Activated CD8-positive, alpha-beta memory T cell treated with anti-CD3 and anti-CD28 coated beads, Interleukin-2, amount 50 U/mL, for 24 hours (primary cell): ENCODE results near the gene MTHFD1L.
"Not testable (repeated sequence)": the region's sequence is repeated elsewhere in the genome, so short reads cannot be mapped to it uniquely, and the experiment has no call there.

Experiments
- DNase-seq: peaks from one replicate; pipeline ENCODE4 v3.0.0-alpha.2; 2020; ENCODE audit errors: extremely low read depth

The MTHFD1L gene

GRCh38 chr6:151095538-151096254 lies 230.2 kb downstream of the MTHFD1L start:
- DNase-seq, result no peak

DNA sequence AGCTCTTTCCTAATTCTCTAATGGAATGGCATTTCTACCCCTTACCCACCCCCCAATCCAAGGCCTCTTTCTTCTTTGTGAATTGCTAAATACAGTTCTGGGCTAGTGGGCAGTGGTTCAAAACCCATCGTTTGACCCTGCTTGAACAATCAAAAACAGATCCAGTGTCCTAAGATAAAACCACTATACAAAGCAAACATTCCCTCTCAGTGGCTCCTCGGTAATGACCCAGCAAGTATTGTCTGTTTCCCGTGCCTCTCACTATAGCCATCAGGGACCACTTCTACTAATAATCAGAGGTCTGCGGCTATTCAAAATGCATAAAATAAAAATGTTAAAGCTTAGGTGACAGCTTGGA lies 230.7 kb downstream of the MTHFD1L start:
- no peak for DNase-seq

- DNase-seq, result no peak
Observed at GRCh38 chr6:151096691-151097606, 231.4 kb downstream of the MTHFD1L start.

DNA sequence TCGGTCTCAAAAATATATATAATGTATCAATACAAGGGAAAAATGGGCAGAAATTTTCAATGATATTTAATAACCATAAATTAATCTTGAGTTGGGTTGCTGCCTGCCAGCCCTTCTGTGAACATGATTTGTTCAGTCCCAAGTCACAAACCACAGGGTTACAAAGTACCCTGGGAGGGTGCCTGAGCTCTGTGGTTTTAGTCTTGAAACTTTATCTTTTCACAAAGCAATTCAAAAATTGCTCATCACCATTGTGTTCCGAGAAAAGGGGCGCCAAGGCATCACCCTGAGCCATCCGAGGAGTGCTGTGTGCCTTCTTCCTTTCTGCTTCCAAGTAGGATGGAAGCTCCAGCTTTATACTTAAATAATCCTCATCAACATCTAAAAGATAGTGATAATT lies 232.7 kb downstream of the MTHFD1L start:
- no peak for DNase-seq

DNA sequence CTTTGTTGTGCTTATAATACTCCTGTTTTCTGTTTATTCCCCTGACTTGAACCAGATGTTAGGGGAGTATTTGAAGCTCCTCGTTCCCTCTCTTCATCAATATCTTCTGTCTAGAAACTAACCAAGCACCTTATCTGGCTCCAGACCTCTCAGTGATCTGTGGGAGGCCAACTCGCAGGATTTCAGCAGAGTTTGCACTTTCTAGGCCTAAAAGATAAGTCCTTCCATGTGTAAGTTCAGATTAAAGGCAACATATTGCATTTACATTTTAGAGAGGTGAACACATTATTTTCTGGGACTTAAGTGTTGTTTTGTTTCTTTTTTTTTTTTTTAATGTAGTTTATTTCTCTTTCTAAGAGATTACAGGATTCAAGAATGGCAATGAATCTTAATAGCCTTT lies 234.8 kb downstream of the MTHFD1L start:
- DNase-seq, result no peak

DNA sequence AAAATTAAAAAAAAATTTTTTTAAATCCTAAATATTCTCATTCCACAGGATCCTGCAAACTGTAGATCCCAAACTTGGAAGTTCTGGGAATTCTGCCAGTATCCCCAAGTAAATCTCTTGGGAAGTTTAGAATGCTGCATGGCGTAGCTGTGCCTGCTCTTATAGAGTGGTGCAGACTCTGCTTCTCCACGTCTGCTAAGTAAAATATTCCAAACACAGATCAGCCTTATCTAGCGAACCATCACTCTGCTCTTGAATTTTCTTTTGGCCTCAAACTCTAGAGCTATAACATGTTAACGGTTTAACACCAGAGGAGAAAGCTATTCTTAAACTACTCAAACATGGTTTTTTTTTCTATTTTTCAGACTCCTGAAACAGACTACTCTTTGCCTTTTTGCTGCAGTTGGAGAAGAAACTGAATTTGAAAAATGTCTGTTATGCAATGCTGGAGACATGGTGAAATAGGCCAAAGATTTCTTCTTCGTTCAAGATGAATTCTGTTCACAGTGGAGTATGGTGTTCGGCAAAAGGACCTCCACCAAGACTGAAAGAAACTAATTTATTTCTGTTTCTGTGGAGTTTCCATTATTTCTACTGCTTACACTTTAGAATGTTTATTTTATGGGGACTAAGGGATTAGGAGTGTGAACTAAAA lies 235.8 kb downstream of the MTHFD1L start:
- DNase-seq, result no peak

DNA sequence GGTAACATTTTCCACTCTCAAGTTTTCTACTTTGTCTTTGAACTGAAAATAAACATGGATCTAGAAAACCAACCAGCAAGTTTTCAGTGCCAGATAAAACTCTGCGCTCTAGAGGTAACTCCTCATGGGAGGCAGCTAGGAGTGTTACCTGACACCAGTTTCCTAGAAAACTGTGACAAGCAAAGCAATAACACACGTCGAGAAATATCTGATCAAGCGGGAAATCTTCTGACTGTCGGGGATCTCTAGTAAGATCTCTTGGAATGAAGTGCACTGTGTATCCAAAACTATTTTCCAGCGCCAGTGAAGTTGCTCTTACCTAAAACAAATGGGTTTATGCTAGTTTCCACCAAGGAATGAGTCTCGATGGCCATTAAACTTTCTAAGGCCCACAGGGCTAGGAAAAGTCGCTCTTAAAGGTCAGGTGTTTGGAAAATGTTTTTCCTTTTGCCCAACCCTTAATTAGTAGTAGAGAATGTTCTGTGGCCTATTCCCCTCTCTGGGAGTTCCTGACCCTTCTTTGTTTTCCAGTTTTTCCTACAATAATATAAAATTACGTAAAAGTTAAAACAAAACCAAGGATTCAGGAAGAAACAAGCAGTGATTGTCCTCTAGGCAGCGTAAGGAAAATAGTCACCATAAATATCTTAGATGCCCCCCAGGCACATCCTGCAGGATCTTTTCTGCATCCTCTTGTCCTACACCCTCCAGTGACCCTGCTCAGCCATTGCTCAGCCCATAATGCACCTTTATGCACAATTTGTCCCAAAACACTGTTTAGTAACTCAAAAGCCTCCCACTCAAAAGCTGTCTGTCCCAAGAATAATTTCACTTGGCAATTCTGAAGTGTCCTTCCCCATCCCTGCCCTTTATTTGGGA lies 236.6 kb downstream of the MTHFD1L start:
- no peak for DNase-seq

DNA sequence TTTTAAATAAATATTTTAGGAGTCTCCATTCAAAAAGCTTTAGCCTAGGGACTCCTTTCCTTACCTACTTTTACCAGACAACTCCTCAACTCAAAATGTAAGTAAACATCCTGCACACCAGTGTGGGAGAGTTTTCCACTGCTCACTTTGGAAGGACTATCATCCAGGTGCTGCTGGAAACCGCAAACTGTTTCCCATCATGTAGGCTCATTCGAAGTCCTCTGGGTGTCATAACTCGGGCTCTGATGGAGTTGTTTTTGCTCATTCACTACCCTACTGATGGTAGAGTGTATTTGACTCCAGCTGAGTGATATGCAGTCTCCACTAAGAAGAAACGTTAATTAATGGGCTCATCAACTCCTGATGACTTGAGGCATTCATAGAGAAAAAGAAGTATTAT lies 237.8 kb downstream of the MTHFD1L start:
- DNase-seq, result no peak

DNA sequence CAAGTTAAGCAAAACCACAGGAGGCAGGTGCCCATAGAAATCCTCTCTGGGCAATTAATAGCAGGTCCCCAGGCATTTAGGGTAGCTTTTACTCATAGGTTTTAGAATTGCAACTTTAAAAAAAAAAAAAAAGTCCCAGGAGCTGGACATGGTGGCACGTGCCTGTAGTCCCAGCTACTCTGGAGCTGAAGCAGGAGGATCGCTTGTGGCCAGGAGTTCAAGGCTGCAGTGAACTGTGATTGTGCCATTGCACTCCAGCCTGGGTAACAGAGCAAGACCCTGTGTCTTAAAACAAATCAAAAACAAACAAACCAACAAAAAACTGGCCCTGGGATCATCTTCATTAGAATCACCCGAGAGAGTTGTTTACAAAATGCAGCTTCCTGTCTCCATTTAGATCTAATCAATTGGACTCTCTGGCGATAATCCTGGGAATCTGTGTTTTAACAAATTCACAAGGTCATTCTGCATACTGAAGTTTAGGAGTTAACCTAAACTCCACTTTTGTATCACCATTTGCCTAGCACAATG lies 242.5 kb downstream of the MTHFD1L start:
- DNase-seq, result no peak

DNA sequence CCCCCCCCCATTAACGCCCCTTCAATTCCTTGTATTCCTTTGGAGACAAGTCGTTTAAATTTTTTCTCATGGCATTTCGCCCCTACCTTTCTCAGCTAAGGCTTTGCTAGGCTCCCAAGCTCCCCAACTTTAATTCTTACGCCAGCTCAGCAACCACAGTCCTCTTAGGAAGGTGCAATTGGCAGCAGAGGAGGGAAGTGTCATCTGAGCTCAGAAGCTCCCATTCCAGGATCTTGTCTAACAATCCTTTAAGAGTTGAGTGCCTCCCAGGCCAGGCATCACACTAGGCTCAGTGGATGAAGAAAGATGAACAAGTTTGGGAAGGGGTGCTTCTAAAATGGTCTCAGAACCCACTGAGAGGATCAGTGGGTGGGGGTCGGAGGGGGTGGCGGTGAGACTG lies 243.0 kb downstream of the MTHFD1L start:
- DNase-seq, result no peak

DNA sequence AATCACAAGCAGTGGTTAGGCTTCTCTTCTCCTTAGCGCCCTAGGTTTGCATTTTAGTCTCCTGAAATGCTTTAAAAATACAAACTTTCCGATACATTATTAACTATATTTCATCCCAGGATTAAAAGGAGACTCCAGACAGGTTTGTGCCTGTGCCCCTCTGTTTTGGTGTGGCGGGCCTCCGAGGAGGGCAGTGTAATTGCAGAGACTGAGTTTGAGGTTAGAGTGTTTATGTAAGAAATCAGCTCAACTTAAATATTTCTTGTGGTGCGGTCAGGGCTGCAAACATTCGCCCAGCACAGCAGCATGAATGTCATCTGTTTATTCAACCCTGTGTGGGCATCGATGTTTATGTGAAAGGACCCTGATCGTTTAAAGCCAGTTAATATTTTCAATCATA lies 243.9 kb downstream of the MTHFD1L start:
- DNase-seq, result no peak

DNA sequence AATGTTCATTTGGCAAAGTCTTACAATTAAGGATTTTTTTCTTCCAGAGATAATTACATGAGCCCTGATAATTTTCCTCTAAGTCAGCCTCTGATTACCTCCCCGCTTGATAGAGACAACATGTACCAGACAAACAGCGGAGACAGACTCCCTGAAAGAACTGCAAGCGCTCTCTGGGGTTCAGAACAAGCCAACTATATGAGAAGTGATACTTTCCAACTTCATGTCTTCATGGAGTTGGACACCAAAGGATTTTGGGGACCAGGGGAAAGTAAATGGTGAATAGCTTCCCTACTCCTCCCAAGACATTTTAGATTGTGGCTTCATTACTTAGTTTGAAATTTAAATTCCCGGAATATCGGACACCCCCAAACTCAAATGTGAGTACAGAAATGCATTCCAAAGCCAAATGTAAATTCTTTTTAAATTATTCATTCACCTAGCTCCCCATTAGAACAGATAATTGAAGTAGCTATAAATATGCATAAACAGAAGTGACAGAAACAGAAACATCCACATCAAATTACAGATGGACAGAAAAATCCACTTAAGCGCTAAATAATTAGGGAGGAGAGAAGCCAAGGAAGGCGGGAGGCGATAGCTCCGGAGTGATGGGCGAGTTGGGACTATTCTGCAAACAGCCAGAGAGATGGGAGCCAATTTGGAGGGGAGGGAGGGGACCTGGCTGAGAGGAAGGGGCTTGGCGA lies 244.5 kb downstream of the MTHFD1L start:
- DNase-seq, result no peak

GRCh38 chr6:151110576-151110905 lies 245.0 kb downstream of the MTHFD1L start:
- no peak for DNase-seq

- no peak for DNase-seq
Observed at GRCh38 chr6:151111670-151112069, 246.2 kb downstream of the MTHFD1L start.

GRCh38 chr6:151112130-151112529 lies 246.6 kb downstream of the MTHFD1L start:
- no peak for DNase-seq

DNA sequence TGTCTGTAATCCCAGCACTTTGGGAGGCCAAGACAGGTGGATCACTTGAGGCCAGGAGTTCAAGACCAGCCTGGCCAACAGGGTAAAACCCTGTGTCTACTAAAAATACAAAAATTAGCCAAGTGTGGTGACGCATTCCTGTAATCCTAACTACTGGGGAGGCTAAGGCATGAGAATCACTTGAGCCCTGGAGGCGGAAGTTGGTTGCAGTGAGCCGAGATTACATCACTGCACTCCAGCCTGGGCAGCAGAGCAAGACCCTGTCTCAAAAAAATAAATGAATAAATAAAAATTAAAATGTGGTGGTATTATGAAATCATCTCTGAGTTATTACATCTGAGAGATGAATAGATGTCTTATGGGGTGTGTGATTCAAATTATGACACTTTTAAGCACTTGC lies 247.4 kb downstream of the MTHFD1L start:
- DNase-seq, result not testable (repeated sequence)

- DNase-seq, result no peak
Observed at GRCh38 chr6:151113641-151114040, 248.1 kb downstream of the MTHFD1L start.

DNA sequence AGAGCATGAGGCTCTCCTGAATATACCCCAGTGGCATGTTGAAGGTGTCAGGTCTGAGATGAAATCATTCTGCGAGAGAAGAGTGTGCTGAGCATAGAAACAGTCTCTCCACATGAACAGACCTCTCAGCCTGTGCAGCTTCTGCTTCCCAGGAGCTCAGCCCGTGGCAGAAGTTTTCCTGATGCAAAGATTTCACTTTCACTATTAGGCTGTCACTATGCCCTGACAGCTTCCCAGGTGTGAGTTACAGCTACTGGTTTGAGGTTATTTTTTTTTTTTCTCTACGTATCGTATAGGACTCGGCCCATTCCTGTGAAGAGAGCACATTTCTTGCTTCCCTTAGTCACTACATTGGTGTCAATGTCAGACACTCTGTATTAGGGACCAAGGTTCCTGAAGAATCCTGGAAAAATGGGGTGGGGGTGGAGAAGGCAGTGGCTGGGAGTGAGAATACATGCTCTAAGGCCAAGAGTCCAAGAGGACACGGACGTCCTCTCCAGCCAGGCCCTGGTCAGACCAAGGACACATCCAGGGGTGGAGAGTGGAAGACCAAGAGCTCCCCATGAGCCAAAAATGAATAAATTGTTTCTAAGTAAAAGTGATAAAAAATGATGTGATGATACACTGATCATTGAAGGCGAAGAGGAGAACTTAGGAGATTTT lies 253.1 kb downstream of the MTHFD1L start:
- no peak for DNase-seq

DNA sequence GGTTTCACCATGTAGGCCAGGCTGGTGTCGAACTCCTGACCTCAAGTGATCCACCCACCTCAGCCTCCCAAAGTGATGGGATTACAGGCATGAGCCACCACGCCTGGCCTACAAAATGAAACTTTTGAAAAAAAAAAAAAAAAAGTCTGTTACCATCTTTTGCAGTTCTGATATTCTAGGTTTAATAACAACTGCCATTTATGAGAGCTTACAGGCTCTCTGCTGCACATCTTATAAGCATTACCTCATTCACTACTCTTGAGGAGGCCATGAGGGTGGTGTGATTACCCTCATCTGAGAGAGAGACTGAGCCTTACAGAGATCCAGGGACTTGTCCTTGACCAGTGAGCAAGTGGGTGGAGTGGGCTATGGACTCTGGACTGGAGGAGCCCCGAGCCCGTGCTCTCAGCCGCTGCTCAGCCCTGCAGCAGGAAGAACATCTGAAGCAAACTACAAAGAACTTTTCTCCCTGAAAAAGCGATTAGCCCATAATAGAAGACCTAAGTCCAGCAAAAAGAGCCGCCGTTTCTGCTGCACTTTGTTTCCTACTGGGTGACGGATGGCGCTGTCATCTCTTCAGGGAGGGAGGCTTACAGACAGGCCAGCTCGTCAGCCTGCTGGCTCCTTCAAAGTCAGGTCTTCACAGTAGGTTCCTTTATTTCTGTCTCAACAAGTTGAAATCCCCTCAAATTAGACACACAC lies 254.5 kb downstream of the MTHFD1L start:
- no peak for DNase-seq

DNA sequence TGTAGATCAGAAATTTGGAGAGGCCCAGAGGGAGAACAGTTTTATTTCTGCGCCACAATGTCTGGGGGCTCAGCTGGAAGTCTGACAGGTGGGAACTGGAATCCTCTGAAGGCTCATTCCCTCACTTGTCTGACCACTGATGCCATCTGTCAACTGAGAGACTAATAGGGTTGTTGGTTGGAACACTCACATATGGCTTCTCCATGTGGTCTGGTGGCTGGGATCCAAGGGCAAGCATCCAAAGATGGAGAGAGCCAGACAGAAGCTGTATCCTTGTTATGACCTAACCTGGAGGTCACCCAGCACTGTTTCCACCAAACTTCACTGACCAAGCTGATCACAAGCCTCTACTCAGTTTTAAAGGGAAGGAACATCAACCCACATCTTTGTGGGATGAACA lies 256.4 kb downstream of the MTHFD1L start:
- no peak for DNase-seq
